Measurements from ENCODE around the gene MID1.

MID1 gene

GRCh38 chrX:10576777-10577447 lies 43.5 kb downstream of the MID1 start:
- no peak for DNase-seq (ENCODE audit: low spot score)

GRCh38 chrX:10576186-10576585 lies 44.2 kb downstream of the MID1 start:
- DNase-seq (ENCODE audit: low spot score) = no peak

- DNase-seq (ENCODE audit: low spot score) = no peak
These were observed 45.7 kb downstream of the MID1 start for GRCh38 chrX:10574663-10575062.

- no peak for DNase-seq (ENCODE audit: low spot score)
These were observed 49.1 kb downstream of the MID1 start for GRCh38 chrX:10571260-10571659.

- no peak for DNase-seq (ENCODE audit: low spot score)
These were observed 49.8 kb downstream of the MID1 start for GRCh38 chrX:10570601-10571000.

- DNase-seq (ENCODE audit: low spot score) = no peak
These were observed 50.4 kb downstream of the MID1 start for GRCh38 chrX:10569946-10570345.

GRCh38 chrX:10568428-10568827 lies 52.0 kb downstream of the MID1 start:
- DNase-seq (ENCODE audit: low spot score) = no peak

GRCh38 chrX:10567136-10567535 lies 53.2 kb downstream of the MID1 start:
- DNase-seq (ENCODE audit: low spot score) = no peak

- DNase-seq (ENCODE audit: low spot score) = no peak
These were observed 53.7 kb downstream of the MID1 start for GRCh38 chrX:10566716-10567097.

GRCh38 chrX:10564484-10564883 lies 55.9 kb downstream of the MID1 start:
- DNase-seq (ENCODE audit: low spot score) = no peak

- no peak for DNase-seq (ENCODE audit: low spot score)
These were observed 63.2 kb downstream of the MID1 start for GRCh38 chrX:10557166-10557565.

GRCh38 chrX:10556405-10556804 lies 64.0 kb downstream of the MID1 start:
- DNase-seq (ENCODE audit: low spot score) = no peak

- no peak for DNase-seq (ENCODE audit: low spot score)
These were observed 64.5 kb downstream of the MID1 start for GRCh38 chrX:10555846-10556245.

GRCh38 chrX:10554612-10555270 lies 65.6 kb downstream of the MID1 start:
- no peak for DNase-seq (ENCODE audit: low spot score)

GRCh38 chrX:10549280-10549679 lies 71.1 kb downstream of the MID1 start:
- DNase-seq (ENCODE audit: low spot score) = no peak

GRCh38 chrX:10548688-10549087 lies 71.7 kb downstream of the MID1 start:
- no peak for DNase-seq (ENCODE audit: low spot score)

GRCh38 chrX:10545882-10546281 lies 74.5 kb downstream of the MID1 start:
- DNase-seq (ENCODE audit: low spot score) = no peak

- DNase-seq (ENCODE audit: low spot score) = no peak
These were observed 77.8 kb downstream of the MID1 start for GRCh38 chrX:10542586-10542985.

GRCh38 chrX:10538831-10539230 lies 81.6 kb downstream of the MID1 start:
- no peak for DNase-seq (ENCODE audit: low spot score)

GRCh38 chrX:10537308-10537707 lies 83.1 kb downstream of the MID1 start:
- DNase-seq (ENCODE audit: low spot score) = no peak

- no peak for DNase-seq (ENCODE audit: low spot score)
These were observed 83.6 kb downstream of the MID1 start for GRCh38 chrX:10536744-10537143.

- DNase-seq (ENCODE audit: low spot score) = no peak
These were observed 85.8 kb downstream of the MID1 start for GRCh38 chrX:10534611-10535010.

GRCh38 chrX:10533696-10534365 lies 86.6 kb downstream of the MID1 start:
- no peak for DNase-seq (ENCODE audit: low spot score)

- DNase-seq (ENCODE audit: low spot score) = no peak
These were observed 88.5 kb downstream of the MID1 start for GRCh38 chrX:10531927-10532326.
